Suprapubic skin (tissue), 4 donors: ENCODE results near the gene ACOT11.

ENCODE experiments used
- CTCF ChIP-seq, 2 donors: fragments of 200-600 bp in 1 of 2; fragments of 450-650 bp in 1 of 2; sonication (generic) in 1 of 2; IDR thresholded peaks; one replicate each; pipeline ENCODE4 v1.5.1; 2016 to 2019; ENCODE audit warnings: antibody characterized with exemption in 2 of 2, mild to moderate bottlenecking in 1 of 2, moderate library complexity in 1 of 2
- EP300 ChIP-seq: sonication (generic); formaldehyde crosslinking; IDR thresholded peaks from one replicate; pipeline ENCODE4 v1.6.1; 2017; ENCODE audit warnings: antibody characterized with exemption
- POLR2A ChIP-seq, 2 donors: fragments of 450-650 bp; IDR thresholded peaks; one replicate each; pipeline ENCODE4 v1.6.1; 2017; ENCODE audit warnings: antibody characterized with exemption in 2 of 2, mild to moderate bottlenecking in 2 of 2, moderate library complexity in 2 of 2
- POLR2AphosphoS5 ChIP-seq, 3 donors: sonication (generic); formaldehyde crosslinking; IDR thresholded peaks; one replicate each; pipeline ENCODE4 v1.6.1; 2017; ENCODE audit warnings: antibody characterized with exemption in 3 of 3

DNA sequence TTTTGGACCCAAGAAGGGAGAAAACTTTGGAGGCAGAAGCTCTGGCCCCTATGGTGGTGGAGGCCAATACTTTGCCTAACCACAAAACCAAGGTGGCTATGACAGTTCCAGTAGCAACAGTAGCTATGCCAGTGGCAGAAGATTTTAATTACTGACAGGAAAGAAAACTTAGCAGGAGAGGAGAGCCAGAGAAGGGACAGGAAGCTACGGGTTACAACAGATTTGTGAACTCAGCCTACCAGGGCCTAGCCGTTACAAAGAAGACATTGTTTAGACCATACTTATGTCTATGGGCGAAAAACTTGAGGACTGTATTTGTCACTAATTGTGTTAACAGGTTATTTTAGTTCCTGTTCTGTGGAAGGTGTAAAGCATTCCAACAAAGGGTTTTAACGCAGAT lies 10.4 kb upstream of the ACOT11 start:
- TF ChIP-seq CTCF (IDR thresholded peaks at IDR 0.05) = no peak
- no peak for TF ChIP-seq POLR2AphosphoS5 (IDR thresholded peaks at IDR 0.05)
- no peak for TF ChIP-seq POLR2A (IDR thresholded peaks at IDR 0.05)
- no peak for TF ChIP-seq EP300
